Brain microvascular endothelial cell (primary cell): ENCODE data around the gene RBM42.

Experiments used
- DNase-seq: peaks from one replicate; pipeline ENCODE4 v3.0.0-alpha.2; 2020
- H3K27ac ChIP-seq: fragments of 250-450 bp; sonication (Bioruptor Pico); 2 replicates; pipeline ENCODE4 v1.5.1; 2020; ENCODE audit warnings: mild to moderate bottlenecking, moderate library complexity
- H3K27me3 ChIP-seq: fragments of 250-450 bp; sonication (Bioruptor Pico); replicated peaks from 2 replicates; pipeline ENCODE4 v1.5.1; 2020; ENCODE audit warnings: mild to moderate bottlenecking
- H3K36me3 ChIP-seq: fragments of 250-450 bp; sonication (Bioruptor Pico); replicated peaks from 2 replicates; pipeline ENCODE4 v1.5.1; 2020; ENCODE audit warnings: mild to moderate bottlenecking
- H3K4me3 ChIP-seq: 2 replicates; pipeline ENCODE4 v1.5.1; 2011; ENCODE audit warnings: low read depth, mild to moderate bottlenecking, control low read depth, low read length, moderate library complexity
- CTCF ChIP-seq: IDR thresholded peaks from 2 replicates; pipeline ENCODE4 v1.5.1; 2011; ENCODE audit warnings: low read depth, mild to moderate bottlenecking, moderate library complexity, low read length, control low read depth, inconsistent platforms; ENCODE audit errors: missing control alignments
- in situ Hi-C: cut with HindIII; loops from 2 replicates; pipeline ENCODE4 v1.10.0; 2017; ENCODE audit warnings: low sequenced_read_pairs, low pct_ligation_motif_present

The RBM42 gene

GRCh38 chr19:35657904-35658700, 29.3 kb downstream of the RBM42 start:
- Histone ChIP-seq H3K27ac (no peak overlapping the region), H3K4me3 (no peak overlapping the region), H3K36me3 (peaks cover 38% of the 10 kb centered on the region), H3K27me3 (no peaks in the 10 kb centered on the region)
- DNase-seq, result peak; percentile 65
- in situ Hi-C loops, result no loop called here
- peak; percentile 41 for TF ChIP-seq CTCF

- no peak overlapping the region for H3K27ac ChIP-seq
- DNase-seq, result no peak
- in situ Hi-C loops, result no loop called here
- no peaks in the 10 kb centered on the region for H3K27me3 ChIP-seq
- TF ChIP-seq CTCF, result no peak
- no peak overlapping the region for H3K4me3 ChIP-seq
- peaks cover 11% of the 10 kb centered on the region for H3K36me3 ChIP-seq
These were observed 33.1 kb downstream of the RBM42 start for GRCh38 chr19:35661995-35662340.

- no peaks in the 10 kb centered on the region for H3K27me3 ChIP-seq
- DNase-seq, result no peak
- peaks cover 3% of the 10 kb centered on the region for H3K36me3 ChIP-seq
- in situ Hi-C loops, result no loop called here
- H3K4me3 ChIP-seq, result no peak overlapping the region
- H3K27ac ChIP-seq, result no peak overlapping the region
- no peak for TF ChIP-seq CTCF
These were observed 35.1 kb downstream of the RBM42 start for GRCh38 chr19:35663981-35664380.

- in situ Hi-C loops, result no loop called here
- no peak for DNase-seq
- H3K27ac ChIP-seq, result no peak overlapping the region
- H3K36me3 ChIP-seq, result no peaks in the 10 kb centered on the region
- no peaks in the 10 kb centered on the region for H3K27me3 ChIP-seq
- H3K4me3 ChIP-seq, result no peak overlapping the region
- no peak for TF ChIP-seq CTCF
These were observed 36.3 kb downstream of the RBM42 start for GRCh38 chr19:35665157-35665556.

GRCh38 chr19:35665604-35666003, 36.8 kb downstream of the RBM42 start:
- H3K36me3 ChIP-seq, result no peaks in the 10 kb centered on the region
- H3K27ac ChIP-seq, result no peak overlapping the region
- no peaks in the 10 kb centered on the region for H3K27me3 ChIP-seq
- DNase-seq, result no peak
- no peak for TF ChIP-seq CTCF
- in situ Hi-C loops, result no loop called here
- H3K4me3 ChIP-seq, result no peak overlapping the region

GRCh38 chr19:35666251-35666913, 37.5 kb downstream of the RBM42 start, which contains the start of gene UPK1A:
Gene UPK1A (plus strand): TSS chr19:35666517. CDS start chr19:35666813, 296 bp downstream.
- in situ Hi-C loops, result no loop called here
- Histone ChIP-seq H3K27ac (no peak within 1 kb of the TSS), H3K27me3 (no peaks in the 10 kb centered on the region), H3K36me3 (no peaks in the 10 kb centered on the region), H3K4me3 (no peak within 1 kb of the TSS)
- DNase-seq, result no peak
- no peak for TF ChIP-seq CTCF
